HEK293 (cell line): ENCODE data around the gene COX20.

Source experiments
- BCL11B ChIP-seq: fragments of 450-650 bp; formaldehyde crosslinking; IDR thresholded peaks from 2 replicates; pipeline ENCODE4 v1.5.1; 2016; ENCODE audit warnings: low read depth, missing biosample characterization, missing genetic modification characterization
- KLF9 ChIP-seq: fragments of 450-650 bp; formaldehyde crosslinking; IDR thresholded peaks from 2 replicates; pipeline ENCODE4 v1.5.1; 2016; ENCODE audit warnings: missing biosample characterization, missing genetic modification characterization, low read depth
- MEIS1 ChIP-seq: sonication (generic); formaldehyde crosslinking; IDR thresholded peaks from 2 replicates; pipeline ENCODE4 v1.8.1; 2022; ENCODE audit warnings: missing genetic modification reagents, mild to moderate bottlenecking, borderline replicate concordance
- SP3 ChIP-seq: fragments of 450-650 bp; formaldehyde crosslinking; IDR thresholded peaks from 2 replicates; pipeline ENCODE4 v1.5.1; 2016; ENCODE audit warnings: missing biosample characterization, missing genetic modification characterization
- SP7 ChIP-seq: fragments of 450-650 bp; formaldehyde crosslinking; IDR thresholded peaks from 2 replicates; pipeline ENCODE4 v1.5.1; 2016; ENCODE audit warnings: missing biosample characterization, missing genetic modification characterization
- ZBTB20 ChIP-seq: fragments of 450-650 bp; formaldehyde crosslinking; IDR thresholded peaks from 2 replicates; pipeline ENCODE4 v1.5.1; 2016; ENCODE audit warnings: missing biosample characterization, missing genetic modification characterization
- ZBTB7A ChIP-seq: fragments of 450-650 bp; formaldehyde crosslinking; IDR thresholded peaks from 2 replicates; pipeline ENCODE4 v1.5.1; 2016; ENCODE audit warnings: low read depth, missing biosample characterization, missing genetic modification characterization
- ZNF146 ChIP-seq: fragments of 450-650 bp; formaldehyde crosslinking; IDR thresholded peaks from 2 replicates; pipeline ENCODE4 v1.5.1; 2016; ENCODE audit warnings: missing biosample characterization, missing genetic modification characterization
- ZNF155 ChIP-seq: fragments of 450-650 bp; formaldehyde crosslinking; IDR thresholded peaks from 2 replicates; pipeline ENCODE4 v1.5.1; 2016; ENCODE audit warnings: missing biosample characterization, missing genetic modification characterization
- ZNF239 ChIP-seq: fragments of 450-650 bp; formaldehyde crosslinking; IDR thresholded peaks from 2 replicates; pipeline ENCODE4 v1.5.1; 2016; ENCODE audit warnings: missing biosample characterization, missing genetic modification characterization
- ZNF366 ChIP-seq: fragments of 450-650 bp; formaldehyde crosslinking; conservative IDR thresholded peaks from 2 replicates; pipeline ENCODE4 v1.5.1; 2016; ENCODE audit warnings: missing biosample characterization, missing genetic modification characterization
- ZNF404 ChIP-seq: fragments of 450-650 bp; formaldehyde crosslinking; IDR thresholded peaks from 2 replicates; pipeline ENCODE4 v1.5.1; 2017; ENCODE audit warnings: missing biosample characterization, missing genetic modification characterization
- ZNF426 ChIP-seq: fragments of 450-650 bp; formaldehyde crosslinking; IDR thresholded peaks from 2 replicates; pipeline ENCODE4 v1.5.1; 2017; ENCODE audit warnings: missing biosample characterization, missing genetic modification characterization, mild to moderate bottlenecking, inconsistent platforms, moderate library complexity
- ZNF548 ChIP-seq: fragments of 450-650 bp; formaldehyde crosslinking; IDR thresholded peaks from 2 replicates; pipeline ENCODE4 v1.5.1; 2016; ENCODE audit warnings: missing biosample characterization, missing genetic modification characterization
- ZNF658 ChIP-seq: fragments of 450-650 bp; formaldehyde crosslinking; IDR thresholded peaks from 2 replicates; pipeline ENCODE4; 2016; ENCODE audit warnings: missing biosample characterization, missing genetic modification characterization
- TF ChIP-seq, protein P1 (sequence below): fragments of 450-650 bp; formaldehyde crosslinking; IDR thresholded peaks from 2 replicates; pipeline ENCODE4 v1.5.1; 2016; ENCODE audit warnings: missing biosample characterization, missing genetic modification characterization
- TF ChIP-seq, protein P2 (sequence below): fragments of 450-650 bp; formaldehyde crosslinking; IDR thresholded peaks from 2 replicates; pipeline ENCODE4 v1.5.1; 2016; ENCODE audit warnings: missing biosample characterization, missing genetic modification characterization
- TF ChIP-seq, protein P3 (sequence below): fragments of 450-650 bp; formaldehyde crosslinking; IDR thresholded peaks from 2 replicates; pipeline ENCODE4 v1.5.1; 2017; ENCODE audit warnings: missing biosample characterization, missing genetic modification characterization
- TF ChIP-seq, protein P4 (sequence below): IDR thresholded peaks from 2 replicates; pipeline ENCODE4 v1.6.1; 2011; ENCODE audit warnings: mild to moderate bottlenecking, low read depth, low read length, borderline replicate concordance
- TF ChIP-seq, protein P5 (sequence below): fragments of 450-650 bp; formaldehyde crosslinking; conservative IDR thresholded peaks from 2 replicates; pipeline ENCODE4 v1.5.1; 2016; ENCODE audit warnings: low read depth, missing biosample characterization, missing genetic modification characterization
- TF ChIP-seq, protein P6 (sequence below): fragments of 450-650 bp; formaldehyde crosslinking; IDR thresholded peaks from 2 replicates; pipeline ENCODE4 v1.5.1; 2016; ENCODE audit warnings: missing biosample characterization, missing genetic modification characterization, borderline replicate concordance

COX20 gene

DNA sequence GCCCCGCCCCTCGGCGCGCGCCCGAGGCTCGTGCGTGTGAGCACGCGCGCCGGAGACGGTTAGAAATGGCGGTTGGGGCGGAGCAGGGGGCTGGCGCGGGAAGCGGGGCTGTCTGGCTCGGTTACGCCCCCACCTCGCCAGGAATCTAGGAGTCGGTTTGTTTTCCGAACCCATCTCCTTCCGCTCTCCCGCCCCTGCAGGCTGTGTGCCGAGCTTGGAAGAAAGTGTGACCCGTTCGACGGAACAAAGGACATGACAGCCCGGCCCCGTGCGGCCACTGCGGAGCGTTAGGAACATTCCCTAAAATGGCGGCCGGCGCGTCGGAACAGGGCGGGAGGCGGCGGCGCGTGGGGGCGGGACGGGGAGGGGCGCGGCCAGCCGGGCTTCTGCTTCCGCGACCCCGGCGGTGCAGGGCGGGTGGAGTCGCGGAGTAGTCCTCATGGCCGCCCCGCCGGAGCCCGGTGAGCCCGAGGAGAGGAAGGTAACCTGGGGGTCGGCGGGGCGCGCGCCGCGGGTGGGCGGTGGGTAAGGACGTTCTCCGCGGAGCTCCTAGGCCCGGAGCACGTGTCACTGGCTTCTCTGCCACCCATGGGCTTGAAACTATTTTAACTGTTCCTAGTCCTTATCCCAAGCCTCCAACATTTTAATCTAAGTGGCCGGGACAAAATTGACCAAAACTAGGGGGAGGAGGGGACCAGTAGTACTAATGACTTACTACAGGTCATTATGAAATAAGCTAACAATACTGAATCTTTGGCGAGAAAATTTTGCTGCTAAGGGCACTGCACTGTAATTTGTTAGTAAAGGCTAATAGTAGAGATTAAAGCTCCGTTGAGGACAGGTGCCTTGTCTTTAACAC, at the start of gene COX20 (continued):
- TF ChIP-seq SP7 (tag by site-specific recombination) = peak; percentile 77
- no peak for TF ChIP-seq ZNF404 (tag by site-specific recombination)
- TF ChIP-seq, protein P1, sequence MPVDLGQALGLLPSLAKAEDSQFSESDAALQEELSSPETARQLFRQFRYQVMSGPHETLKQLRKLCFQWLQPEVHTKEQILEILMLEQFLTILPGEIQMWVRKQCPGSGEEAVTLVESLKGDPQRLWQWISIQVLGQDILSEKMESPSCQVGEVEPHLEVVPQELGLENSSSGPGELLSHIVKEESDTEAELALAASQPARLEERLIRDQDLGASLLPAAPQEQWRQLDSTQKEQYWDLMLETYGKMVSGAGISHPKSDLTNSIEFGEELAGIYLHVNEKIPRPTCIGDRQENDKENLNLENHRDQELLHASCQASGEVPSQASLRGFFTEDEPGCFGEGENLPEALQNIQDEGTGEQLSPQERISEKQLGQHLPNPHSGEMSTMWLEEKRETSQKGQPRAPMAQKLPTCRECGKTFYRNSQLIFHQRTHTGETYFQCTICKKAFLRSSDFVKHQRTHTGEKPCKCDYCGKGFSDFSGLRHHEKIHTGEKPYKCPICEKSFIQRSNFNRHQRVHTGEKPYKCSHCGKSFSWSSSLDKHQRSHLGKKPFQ (tag by site-specific recombination) = no peak
- TF ChIP-seq ZNF239 (tag by site-specific recombination) = no peak
- TF ChIP-seq, protein P2, sequence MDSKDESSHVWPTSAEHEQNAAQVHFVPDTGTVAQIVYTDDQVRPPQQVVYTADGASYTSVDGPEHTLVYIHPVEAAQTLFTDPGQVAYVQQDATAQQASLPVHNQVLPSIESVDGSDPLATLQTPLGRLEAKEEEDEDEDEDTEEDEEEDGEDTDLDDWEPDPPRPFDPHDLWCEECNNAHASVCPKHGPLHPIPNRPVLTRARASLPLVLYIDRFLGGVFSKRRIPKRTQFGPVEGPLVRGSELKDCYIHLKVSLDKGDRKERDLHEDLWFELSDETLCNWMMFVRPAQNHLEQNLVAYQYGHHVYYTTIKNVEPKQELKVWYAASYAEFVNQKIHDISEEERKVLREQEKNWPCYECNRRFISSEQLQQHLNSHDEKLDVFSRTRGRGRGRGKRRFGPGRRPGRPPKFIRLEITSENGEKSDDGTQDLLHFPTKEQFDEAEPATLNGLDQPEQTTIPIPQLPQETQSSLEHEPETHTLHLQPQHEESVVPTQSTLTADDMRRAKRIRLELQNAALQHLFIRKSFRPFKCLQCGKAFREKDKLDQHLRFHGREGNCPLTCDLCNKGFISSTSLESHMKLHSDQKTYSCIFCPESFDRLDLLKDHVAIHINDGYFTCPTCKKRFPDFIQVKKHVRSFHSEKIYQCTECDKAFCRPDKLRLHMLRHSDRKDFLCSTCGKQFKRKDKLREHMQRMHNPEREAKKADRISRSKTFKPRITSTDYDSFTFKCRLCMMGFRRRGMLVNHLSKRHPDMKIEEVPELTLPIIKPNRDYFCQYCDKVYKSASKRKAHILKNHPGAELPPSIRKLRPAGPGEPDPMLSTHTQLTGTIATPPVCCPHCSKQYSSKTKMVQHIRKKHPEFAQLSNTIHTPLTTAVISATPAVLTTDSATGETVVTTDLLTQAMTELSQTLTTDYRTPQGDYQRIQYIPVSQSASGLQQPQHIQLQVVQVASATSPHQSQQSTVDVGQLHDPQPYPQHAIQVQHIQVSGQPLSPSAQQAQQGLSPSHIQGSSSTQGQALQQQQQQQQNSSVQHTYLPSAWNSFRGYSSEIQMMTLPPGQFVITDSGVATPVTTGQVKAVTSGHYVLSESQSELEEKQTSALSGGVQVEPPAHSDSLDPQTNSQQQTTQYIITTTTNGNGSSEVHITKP = peak; percentile 83
- TF ChIP-seq ZNF548 = no peak
- TF ChIP-seq SP3 (tag by site-specific recombination) = peak; percentile 99
- TF ChIP-seq, protein P3, sequence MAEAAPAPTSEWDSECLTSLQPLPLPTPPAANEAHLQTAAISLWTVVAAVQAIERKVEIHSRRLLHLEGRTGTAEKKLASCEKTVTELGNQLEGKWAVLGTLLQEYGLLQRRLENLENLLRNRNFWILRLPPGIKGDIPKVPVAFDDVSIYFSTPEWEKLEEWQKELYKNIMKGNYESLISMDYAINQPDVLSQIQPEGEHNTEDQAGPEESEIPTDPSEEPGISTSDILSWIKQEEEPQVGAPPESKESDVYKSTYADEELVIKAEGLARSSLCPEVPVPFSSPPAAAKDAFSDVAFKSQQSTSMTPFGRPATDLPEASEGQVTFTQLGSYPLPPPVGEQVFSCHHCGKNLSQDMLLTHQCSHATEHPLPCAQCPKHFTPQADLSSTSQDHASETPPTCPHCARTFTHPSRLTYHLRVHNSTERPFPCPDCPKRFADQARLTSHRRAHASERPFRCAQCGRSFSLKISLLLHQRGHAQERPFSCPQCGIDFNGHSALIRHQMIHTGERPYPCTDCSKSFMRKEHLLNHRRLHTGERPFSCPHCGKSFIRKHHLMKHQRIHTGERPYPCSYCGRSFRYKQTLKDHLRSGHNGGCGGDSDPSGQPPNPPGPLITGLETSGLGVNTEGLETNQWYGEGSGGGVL (tag by site-specific recombination) = peak; percentile 79
- TF ChIP-seq ZNF155 (tag by site-specific recombination) = no peak
- TF ChIP-seq, protein P4, sequence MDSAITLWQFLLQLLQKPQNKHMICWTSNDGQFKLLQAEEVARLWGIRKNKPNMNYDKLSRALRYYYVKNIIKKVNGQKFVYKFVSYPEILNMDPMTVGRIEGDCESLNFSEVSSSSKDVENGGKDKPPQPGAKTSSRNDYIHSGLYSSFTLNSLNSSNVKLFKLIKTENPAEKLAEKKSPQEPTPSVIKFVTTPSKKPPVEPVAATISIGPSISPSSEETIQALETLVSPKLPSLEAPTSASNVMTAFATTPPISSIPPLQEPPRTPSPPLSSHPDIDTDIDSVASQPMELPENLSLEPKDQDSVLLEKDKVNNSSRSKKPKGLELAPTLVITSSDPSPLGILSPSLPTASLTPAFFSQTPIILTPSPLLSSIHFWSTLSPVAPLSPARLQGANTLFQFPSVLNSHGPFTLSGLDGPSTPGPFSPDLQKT = 0 out of 2 replicates have a peak, but pooled peaks have one; percentile 37
- TF ChIP-seq ZNF366 (tag by site-specific recombination) = no peak
- no peak for TF ChIP-seq ZNF426 (tag by site-specific recombination)
- 0 out of 2 replicates have a peak, but pooled peaks have one; percentile 84 for TF ChIP-seq ZBTB7A (tag by site-specific recombination)
- TF ChIP-seq ZNF146 (tag by site-specific recombination) = no peak; the same call in 1 of the 2 replicates
- TF ChIP-seq, protein P5, sequence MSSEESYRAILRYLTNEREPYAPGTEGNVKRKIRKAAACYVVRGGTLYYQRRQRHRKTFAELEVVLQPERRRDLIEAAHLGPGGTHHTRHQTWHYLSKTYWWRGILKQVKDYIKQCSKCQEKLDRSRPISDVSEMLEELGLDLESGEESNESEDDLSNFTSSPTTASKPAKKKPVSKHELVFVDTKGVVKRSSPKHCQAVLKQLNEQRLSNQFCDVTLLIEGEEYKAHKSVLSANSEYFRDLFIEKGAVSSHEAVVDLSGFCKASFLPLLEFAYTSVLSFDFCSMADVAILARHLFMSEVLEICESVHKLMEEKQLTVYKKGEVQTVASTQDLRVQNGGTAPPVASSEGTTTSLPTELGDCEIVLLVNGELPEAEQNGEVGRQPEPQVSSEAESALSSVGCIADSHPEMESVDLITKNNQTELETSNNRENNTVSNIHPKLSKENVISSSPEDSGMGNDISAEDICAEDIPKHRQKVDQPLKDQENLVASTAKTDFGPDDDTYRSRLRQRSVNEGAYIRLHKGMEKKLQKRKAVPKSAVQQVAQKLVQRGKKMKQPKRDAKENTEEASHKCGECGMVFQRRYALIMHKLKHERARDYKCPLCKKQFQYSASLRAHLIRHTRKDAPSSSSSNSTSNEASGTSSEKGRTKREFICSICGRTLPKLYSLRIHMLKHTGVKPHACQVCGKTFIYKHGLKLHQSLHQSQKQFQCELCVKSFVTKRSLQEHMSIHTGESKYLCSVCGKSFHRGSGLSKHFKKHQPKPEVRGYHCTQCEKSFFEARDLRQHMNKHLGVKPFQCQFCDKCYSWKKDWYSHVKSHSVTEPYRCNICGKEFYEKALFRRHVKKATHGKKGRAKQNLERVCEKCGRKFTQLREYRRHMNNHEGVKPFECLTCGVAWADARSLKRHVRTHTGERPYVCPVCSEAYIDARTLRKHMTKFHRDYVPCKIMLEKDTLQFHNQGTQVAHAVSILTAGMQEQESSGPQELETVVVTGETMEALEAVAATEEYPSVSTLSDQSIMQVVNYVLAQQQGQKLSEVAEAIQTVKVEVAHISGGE = 0 out of 2 replicates have a peak, but pooled peaks have one; percentile 21
- peak; percentile 89; the same call in 1 of the 2 replicates for TF ChIP-seq ZBTB20
- TF ChIP-seq MEIS1 (CRISPR knock-in tag) = no peak
- peak; percentile 76; the same call in 1 of the 2 replicates for TF ChIP-seq BCL11B (tag by site-specific recombination)
- TF ChIP-seq ZNF658 (tag by site-specific recombination) = no peak
- TF ChIP-seq, protein P6, sequence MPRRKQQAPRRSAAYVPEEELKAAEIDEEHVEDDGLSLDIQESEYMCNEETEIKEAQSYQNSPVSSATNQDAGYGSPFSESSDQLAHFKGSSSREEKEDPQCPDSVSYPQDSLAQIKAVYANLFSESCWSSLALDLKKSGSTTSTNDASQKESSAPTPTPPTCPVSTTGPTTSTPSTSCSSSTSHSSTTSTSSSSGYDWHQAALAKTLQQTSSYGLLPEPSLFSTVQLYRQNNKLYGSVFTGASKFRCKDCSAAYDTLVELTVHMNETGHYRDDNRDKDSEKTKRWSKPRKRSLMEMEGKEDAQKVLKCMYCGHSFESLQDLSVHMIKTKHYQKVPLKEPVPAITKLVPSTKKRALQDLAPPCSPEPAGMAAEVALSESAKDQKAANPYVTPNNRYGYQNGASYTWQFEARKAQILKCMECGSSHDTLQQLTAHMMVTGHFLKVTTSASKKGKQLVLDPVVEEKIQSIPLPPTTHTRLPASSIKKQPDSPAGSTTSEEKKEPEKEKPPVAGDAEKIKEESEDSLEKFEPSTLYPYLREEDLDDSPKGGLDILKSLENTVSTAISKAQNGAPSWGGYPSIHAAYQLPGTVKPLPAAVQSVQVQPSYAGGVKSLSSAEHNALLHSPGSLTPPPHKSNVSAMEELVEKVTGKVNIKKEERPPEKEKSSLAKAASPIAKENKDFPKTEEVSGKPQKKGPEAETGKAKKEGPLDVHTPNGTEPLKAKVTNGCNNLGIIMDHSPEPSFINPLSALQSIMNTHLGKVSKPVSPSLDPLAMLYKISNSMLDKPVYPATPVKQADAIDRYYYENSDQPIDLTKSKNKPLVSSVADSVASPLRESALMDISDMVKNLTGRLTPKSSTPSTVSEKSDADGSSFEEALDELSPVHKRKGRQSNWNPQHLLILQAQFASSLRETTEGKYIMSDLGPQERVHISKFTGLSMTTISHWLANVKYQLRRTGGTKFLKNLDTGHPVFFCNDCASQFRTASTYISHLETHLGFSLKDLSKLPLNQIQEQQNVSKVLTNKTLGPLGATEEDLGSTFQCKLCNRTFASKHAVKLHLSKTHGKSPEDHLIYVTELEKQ = peak; percentile 31; the same call in 1 of the 2 replicates
- TF ChIP-seq KLF9 (tag by site-specific recombination) = peak; percentile 88
